ENCODE data around the gene RIMBP2. TPM values are rescaled to one million over a fixed set of nuclear protein-coding genes. Genes with fewer than 3 reads are reported as not detected.

The RIMBP2 gene
- total RNA-seq, 4 donors from 2014 or later: 0.22 to 1.4 (median 1.2) TPM; not detected in 1

DNA sequence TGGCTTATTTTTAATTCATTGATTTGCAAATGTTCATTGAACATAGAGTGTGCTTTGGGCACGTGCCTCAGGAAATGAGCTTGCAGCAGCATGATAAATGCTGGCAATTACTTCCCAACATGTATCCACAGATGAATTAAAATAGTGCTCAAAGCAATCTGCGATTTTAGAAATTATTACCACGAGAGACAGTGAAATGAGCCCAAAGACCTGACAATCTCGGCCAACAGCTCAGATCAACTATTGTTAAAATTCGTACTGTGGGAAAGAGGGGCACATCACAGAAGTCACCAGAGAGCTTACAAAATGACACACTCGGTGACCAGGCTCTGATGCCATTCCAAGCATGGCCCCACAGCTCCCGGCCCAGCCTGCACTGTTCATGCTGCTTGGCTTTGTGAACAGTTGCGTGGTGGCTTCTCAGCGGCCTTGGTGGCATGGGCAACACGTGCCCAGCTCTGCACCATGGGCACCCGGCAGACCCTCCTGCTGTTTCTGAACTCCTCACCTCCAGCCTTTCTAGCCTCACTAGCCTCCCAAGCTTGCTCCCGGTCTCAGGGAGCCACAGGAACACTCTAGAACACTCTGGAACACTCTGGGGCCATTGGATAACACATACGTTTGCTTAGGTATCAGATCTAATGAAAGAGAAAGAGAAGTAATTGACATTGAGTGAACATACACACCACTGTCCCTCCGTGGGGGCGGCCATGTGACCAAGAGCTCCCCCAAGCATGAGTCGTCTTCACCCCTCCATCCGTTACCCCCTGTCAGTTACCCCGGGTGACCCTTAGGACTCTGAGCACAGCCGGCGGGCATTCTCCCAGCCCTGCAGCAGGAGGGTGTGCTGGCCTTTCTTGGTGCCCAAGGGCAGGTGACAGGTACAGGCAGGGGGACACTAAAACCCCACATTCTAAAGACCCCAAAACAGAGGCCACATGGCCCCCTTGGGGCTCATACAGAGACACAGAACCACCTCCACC lies 28.0 kb downstream of the RIMBP2 start:
- WGBS, 2 donors: 77 to 81% methylated on average over 20 of the region's 20 CpGs
- no peak overlapping the region for H3K27ac ChIP-seq
- no peaks in the 10 kb centered on the region for H3K4me1 ChIP-seq
- H3K4me3 ChIP-seq: no peak overlapping the region
- DNase-seq (ENCODE audit: low spot score in 2 of 2): no peak
- H3K9me3 ChIP-seq: peaks cover 0 to 7% (median 0%) of the 10 kb centered on the region in 4 donors
- no peak for TF ChIP-seq EP300 (IDR thresholded peaks at IDR 0.05)
- no peaks in the 10 kb centered on the region for H3K36me3 ChIP-seq
- H3K27me3 ChIP-seq: no peaks in the 10 kb centered on the region

DNA sequence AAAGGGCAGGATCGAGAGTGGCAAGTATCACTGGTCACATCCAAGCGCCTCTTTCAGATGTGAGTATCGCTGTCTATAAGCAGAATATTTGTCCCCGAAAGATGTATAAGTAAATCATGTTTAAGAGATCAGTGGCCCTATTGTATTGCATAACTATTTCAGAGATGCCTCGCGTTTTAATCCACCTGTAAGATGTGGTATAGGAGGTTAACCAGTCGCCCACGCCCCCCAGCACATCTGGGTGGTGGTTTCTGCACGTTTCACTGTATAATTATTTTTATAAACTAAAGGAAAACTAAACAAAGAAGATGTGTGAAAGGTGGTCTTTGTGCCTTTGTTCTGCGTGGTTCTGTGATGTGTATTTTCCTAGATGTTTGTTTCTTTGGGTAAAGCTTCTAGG lies 28.9 kb downstream of the RIMBP2 start:
- no peaks in the 10 kb centered on the region for H3K36me3 ChIP-seq
- no peak overlapping the region for H3K27ac ChIP-seq
- H3K9me3 ChIP-seq: peaks cover 0 to 9% (median 0%) of the 10 kb centered on the region in 4 donors
- H3K4me3 ChIP-seq: no peak overlapping the region
- WGBS, 2 donors: 69 to 75% methylated on average over 10 of the region's 10 CpGs
- TF ChIP-seq, protein P1, sequence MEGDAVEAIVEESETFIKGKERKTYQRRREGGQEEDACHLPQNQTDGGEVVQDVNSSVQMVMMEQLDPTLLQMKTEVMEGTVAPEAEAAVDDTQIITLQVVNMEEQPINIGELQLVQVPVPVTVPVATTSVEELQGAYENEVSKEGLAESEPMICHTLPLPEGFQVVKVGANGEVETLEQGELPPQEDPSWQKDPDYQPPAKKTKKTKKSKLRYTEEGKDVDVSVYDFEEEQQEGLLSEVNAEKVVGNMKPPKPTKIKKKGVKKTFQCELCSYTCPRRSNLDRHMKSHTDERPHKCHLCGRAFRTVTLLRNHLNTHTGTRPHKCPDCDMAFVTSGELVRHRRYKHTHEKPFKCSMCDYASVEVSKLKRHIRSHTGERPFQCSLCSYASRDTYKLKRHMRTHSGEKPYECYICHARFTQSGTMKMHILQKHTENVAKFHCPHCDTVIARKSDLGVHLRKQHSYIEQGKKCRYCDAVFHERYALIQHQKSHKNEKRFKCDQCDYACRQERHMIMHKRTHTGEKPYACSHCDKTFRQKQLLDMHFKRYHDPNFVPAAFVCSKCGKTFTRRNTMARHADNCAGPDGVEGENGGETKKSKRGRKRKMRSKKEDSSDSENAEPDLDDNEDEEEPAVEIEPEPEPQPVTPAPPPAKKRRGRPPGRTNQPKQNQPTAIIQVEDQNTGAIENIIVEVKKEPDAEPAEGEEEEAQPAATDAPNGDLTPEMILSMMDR (IDR thresholded peaks at IDR 0.05): no peak
- TF ChIP-seq EP300 (IDR thresholded peaks at IDR 0.05): no peak
- no peak for TF ChIP-seq POLR2A (IDR thresholded peaks at IDR 0.05)
- H3K27me3 ChIP-seq: no peaks in the 10 kb centered on the region
- no peaks in the 10 kb centered on the region for H3K4me1 ChIP-seq
- DNase-seq (ENCODE audit: low spot score in 2 of 2): no peak

DNA sequence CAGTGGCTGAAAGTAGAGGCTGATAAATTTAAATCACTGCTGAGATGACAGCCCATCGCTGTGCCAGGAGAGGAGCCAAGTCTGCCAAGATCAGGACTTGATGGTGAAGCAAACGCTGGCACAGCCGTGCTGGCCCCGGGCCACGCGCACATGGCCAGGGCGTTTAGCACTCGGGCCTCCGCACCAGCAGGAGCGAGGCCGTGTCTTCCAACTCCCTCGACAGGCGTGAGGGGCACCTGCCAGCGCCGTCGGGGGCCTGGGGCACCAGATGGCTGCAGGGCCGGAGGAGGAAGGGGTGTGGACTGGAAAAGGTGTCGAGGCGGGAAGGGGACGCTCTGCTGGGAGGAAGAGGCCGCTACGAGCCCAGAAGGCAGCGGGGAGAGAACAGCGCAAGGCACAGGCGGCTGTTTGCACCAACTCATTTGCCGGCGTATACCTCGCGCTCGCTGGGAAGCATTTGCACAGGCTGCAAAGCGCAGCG lies 29.5 kb downstream of the RIMBP2 start:
- Histone ChIP-seq H3K27me3 (no peaks in the 10 kb centered on the region), H3K36me3 (no peaks in the 10 kb centered on the region), H3K9me3 (peaks cover 0 to 15% (median 0%) of the 10 kb centered on the region in 4 donors), H3K27ac (no peak overlapping the region), H3K4me3 (no peak overlapping the region), H3K4me1 (no peaks in the 10 kb centered on the region)
- DNase-seq (ENCODE audit: low spot score in 2 of 2): no peak
- 61 to 62% methylated on average over 30 to 32 of the region's 32 CpGs for WGBS, 2 donors
- TF ChIP-seq, protein P1 (IDR thresholded peaks at IDR 0.05): no peak
- no peak for TF ChIP-seq POLR2A (IDR thresholded peaks at IDR 0.05)
- no peak for TF ChIP-seq EP300 (IDR thresholded peaks at IDR 0.05)

DNA sequence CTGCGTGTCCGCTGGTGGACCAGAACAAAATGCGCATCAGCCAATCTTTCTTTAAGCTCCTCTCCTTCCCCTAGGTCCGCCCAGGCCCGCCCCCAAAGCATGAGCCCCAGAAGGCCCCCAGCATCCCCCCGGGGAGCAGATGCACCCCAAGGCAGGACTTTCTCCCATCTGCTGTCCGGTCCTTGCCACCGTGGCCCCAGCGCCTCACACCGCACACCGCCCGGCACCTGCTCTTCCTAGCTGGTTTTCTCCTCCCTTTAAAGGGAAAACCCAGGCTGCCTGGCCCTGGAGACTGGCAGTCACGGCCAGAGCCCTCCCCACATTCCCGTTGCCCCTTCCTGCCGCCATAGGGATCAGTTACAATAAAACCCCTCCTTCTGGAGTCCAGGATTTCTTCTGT lies 30.2 kb downstream of the RIMBP2 start:
- no peaks in the 10 kb centered on the region for H3K36me3 ChIP-seq

DNA sequence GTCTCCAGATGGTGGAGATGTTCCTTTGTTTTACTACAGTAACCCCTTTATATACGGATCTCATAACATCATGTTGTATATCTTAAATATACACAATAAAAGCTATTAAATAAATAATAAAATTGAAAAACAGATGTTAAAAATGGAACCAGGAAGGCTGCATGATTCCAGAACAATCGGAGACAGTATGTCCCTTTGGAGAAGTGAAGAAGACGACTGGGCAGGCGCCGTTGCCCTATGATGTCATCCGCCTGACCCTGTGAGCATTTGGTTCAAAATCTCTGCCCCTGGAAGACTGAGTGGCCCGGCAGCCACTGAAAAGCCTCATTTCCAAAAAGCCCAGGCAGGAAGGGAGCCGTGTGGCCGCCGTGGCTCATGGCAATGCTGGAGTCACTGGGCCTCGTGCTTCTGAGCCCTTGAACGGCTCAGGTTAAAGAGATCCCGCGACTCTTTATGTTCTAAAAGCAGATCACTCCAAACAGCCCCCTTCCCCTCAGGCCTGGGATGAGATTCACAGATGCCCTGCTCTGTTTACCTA lies 30.8 kb downstream of the RIMBP2 start:
- Histone ChIP-seq H3K4me3 (no peak overlapping the region), H3K9me3 (peaks cover 0 to 15% (median 0%) of the 10 kb centered on the region in 4 donors), H3K4me1 (no peaks in the 10 kb centered on the region), H3K27ac (no peak overlapping the region), H3K27me3 (no peaks in the 10 kb centered on the region), H3K36me3 (no peaks in the 10 kb centered on the region)
- no peak for DNase-seq (ENCODE audit: low spot score in 2 of 2)
- TF ChIP-seq, protein P1 (IDR thresholded peaks at IDR 0.05): no peak
- TF ChIP-seq EP300 (IDR thresholded peaks at IDR 0.05) (no peak), POLR2A (IDR thresholded peaks at IDR 0.05) (no peak)
- 38 to 40% methylated on average over 12 to 14 of the region's 14 CpGs for WGBS, 2 donors

More for the DNA sequence above, 30.2 kb downstream of the RIMBP2 start:
- H3K4me1 ChIP-seq: no peaks in the 10 kb centered on the region
- peaks cover 0 to 15% (median 0%) of the 10 kb centered on the region in 4 donors for H3K9me3 ChIP-seq
- WGBS, 2 donors: 79 to 86% methylated on average over 15 of the region's 15 CpGs
- no peak for DNase-seq (ENCODE audit: low spot score in 2 of 2)
- H3K27ac ChIP-seq: no peak overlapping the region
- no peaks in the 10 kb centered on the region for H3K27me3 ChIP-seq
- TF ChIP-seq EP300 (IDR thresholded peaks at IDR 0.05): no peak
- TF ChIP-seq POLR2A (IDR thresholded peaks at IDR 0.05): no peak
- TF ChIP-seq, protein P1 (IDR thresholded peaks at IDR 0.05): no peak
- no peak overlapping the region for H3K4me3 ChIP-seq

Measured in tibial nerve (tissue), 4 donors.